GM18499 (cell line): ENCODE data around the gene PFDN1.
A peak's percentile ranks its signal among the peaks of the same experiment; 100 is the strongest.
"Not testable (repeated sequence)": the region's sequence is repeated elsewhere in the genome, so short reads cannot be mapped to it uniquely, and the experiment has no call there.

ENCODE experiments used
- ATAC-seq: cut with Tn5 transposase; IDR thresholded peaks from one replicate; pipeline ENCODE4 v1.9.1; 2021; ENCODE audit warnings: moderate number of reproducible peaks; ENCODE audit not compliant: insufficient read depth, unreplicated experiment

Gene PFDN1, protein sequence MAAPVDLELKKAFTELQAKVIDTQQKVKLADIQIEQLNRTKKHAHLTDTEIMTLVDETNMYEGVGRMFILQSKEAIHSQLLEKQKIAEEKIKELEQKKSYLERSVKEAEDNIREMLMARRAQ

DNA sequence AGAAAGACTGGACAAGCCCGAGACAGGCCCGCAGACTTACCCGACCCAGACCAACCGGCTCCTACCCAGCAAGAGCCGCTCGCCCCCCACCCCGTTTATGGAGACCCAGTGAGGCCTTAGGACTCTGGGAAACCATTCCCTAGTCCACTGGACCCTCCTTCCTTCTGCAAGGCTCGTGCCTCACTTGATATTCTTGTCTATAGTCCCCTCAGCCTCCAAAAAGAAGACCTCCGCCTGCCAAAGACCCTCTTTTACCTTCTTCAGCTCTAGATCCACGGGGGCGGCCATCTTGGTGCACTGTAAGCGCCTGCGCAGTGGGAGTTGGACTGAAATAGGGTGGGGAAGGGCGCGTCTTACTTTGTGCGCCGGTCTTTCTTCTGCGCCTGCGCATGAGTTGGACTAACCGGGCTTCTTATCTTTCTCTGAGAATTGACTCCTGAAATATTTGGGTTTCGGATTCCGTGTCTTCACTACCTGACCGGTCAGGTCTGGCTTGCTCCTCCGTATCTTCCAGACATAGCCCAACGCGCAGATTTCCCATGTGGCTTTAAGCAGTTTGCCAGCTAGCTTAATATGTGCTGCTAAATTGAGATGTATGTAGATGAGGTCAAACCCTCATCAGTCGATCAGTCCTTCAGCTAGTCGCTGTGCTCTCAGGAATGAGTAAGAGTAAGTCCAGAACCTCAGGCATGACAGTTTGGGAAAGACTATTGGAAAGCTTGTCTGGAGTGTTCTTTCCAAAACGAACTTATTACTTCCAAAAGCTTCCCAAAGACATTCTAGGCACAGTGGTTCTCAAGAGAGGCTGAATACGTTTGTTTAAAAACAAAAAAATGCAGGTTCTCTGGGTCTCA is at the start of gene PFDN1:
Gene PFDN1, minus strand, starts transcription at position 316 of the 854 bp plus-strand sequence. Its CDS starts 28 bp downstream, at position 288.
- ATAC-seq: peak; percentile 64

DNA sequence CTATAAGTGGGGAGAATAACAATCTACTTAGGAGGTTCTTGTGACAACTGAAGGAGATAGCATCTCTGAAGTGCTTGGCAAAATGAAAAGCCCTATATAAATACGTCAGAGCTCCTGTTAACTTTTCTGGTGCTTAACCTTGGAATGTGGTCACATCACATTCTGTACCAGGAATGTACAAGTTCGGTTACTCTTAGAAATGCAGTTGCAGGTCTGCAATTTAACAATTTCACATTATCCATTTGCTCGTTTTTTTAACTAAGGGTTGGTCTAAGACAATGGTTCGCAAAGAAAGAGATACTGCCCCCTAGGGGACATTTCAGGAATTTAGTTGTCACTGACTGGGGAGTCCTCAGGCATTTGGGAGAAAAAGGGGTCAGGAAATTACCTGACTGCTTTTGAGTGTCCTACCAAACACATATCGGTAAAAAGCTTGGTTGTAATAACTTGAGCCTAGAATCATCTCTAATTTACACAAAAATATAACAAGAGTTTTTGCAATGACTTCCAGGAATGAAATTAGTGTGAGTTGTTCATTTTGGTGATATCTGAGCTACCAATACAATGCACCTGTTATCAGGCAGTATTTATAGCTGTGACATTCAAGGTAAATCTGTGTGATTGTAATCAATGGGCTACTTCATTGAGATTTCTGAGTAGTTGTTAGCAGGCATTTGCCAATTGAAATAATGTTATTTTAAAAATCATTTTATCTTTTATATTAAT is 48.9 kb upstream of the PFDN1 start:
- ATAC-seq: peak; percentile 67

DNA sequence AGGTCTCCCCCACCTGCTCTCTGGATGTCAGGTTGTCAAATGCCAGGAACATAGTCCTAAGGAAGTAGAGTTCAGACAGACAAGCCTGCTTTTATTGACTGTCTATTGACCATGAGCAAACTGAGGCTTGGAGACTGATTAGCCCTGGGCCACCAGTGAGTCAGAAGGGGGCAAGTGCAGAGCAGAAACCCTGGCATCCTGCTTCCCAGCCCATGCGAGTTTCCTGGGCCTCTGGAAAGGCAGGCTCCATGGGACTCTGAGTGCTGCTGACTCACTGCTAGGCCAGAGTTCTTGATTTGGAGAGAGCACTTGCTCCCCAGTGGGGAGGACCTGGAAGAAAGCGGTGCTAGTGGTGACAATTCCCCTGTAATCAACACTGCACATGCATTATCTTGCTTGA is 46.3 kb upstream of the PFDN1 start:
- ATAC-seq: no peak

DNA sequence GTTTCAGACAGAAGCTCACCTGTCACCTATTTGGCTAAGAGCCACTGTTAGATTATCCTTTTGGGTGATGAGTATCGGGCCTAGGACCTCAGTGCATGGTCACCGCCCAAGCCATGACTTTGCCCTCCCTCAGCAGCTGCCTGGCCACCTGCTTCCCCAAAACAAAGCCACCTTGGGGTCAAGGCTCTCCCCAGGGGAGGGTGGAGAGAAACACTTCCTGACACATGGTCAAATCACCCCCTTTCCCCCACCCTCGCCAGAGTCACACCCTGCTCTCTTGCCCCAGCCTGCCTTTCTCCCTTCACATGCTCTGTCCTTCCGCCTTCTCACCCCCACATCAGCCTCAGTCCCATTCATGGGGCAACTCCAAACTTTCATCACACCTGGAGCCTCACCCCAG is 45.2 kb upstream of the PFDN1 start:
- no peak for ATAC-seq

DNA sequence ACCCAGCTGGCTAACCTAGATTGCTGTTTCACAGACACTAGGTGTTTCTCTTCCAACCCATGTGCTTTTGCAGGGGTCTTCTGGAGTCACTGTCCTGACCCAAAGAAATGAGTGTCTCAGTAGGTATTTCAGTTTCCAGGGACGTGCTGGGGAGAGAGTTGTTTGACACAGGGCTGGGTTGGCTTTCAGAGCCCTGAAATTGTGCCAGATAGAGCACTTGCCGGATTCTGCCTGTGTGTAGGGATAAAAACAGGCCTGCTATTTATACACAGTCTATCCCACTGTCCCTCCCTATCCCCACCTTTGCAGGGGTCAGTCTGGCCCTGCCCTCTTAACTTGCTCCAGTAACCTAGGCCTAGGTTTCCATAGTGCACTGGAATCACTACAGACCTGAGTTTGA is 44.5 kb upstream of the PFDN1 start:
- no peak for ATAC-seq

DNA sequence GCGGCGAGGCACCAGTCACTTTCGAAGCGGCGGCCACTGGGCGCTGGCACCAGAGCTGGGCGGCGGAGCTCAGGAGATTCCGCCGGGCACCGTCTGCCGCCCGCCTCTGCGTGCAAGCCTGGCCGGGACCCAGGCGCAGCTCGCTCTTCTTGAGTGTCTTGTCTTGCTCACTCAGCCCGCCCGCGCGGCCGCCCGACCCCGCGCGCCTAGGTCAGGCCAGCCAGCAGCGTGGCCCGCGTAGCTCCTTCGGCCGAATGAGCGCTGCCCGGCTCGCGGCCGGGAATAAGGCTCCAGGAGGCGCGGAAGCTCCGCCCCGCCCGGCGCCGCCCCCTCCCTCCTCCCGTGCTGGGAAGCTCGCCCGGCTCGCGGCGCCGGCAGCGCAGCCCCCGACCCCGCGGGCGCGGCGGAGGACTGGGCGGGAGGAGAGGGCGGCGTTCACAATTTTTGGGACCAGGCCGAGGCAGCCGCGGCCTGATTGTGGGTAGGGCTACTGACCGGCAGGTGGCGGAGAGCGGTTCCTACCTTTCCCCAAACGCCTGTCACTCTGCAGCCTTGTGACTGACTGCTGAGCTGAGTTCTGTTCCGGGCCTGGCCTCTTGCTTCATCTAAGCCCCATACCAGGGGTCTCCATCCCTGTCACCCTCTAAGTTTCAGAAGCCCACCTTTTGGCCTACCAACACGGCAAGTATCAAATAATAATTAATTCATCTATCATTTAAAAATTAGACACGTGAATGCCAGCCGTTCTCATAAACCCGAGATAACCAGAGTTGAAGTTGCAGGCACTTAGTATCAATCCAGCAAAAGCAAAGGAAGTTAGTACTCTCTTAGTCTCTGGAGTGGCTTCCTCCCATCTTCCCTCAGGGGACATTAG is 43.7 kb upstream of the PFDN1 start, which contains the start of gene HBEGF:
Gene HBEGF, minus strand, starts transcription at position 256 of the 874 bp plus-strand sequence. CDS start 275 bp downstream, outside the sequence.
- ATAC-seq: peak; percentile 46

DNA sequence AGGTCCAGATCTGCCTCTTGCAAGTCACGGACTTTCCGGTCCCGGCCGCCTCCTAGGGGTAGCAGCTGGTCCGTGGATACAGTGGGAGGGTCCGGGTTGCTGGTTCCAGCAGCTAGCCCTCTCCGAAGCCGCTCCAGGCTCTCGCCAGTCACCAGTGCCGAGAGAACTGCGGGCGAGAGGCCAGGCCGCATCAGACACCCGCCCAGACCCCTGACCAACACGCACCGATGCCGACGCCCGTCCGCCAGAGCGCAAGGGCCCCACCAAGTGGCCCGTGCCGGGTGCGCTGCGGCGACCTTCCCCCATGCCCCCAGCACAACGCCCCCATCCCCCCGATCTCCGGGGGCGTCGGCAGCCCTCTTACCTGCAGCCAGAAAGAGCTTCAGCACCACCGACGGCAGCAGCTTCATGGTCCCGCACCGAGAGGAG is 43.0 kb upstream of the PFDN1 start:
- peak; percentile 7 for ATAC-seq

DNA sequence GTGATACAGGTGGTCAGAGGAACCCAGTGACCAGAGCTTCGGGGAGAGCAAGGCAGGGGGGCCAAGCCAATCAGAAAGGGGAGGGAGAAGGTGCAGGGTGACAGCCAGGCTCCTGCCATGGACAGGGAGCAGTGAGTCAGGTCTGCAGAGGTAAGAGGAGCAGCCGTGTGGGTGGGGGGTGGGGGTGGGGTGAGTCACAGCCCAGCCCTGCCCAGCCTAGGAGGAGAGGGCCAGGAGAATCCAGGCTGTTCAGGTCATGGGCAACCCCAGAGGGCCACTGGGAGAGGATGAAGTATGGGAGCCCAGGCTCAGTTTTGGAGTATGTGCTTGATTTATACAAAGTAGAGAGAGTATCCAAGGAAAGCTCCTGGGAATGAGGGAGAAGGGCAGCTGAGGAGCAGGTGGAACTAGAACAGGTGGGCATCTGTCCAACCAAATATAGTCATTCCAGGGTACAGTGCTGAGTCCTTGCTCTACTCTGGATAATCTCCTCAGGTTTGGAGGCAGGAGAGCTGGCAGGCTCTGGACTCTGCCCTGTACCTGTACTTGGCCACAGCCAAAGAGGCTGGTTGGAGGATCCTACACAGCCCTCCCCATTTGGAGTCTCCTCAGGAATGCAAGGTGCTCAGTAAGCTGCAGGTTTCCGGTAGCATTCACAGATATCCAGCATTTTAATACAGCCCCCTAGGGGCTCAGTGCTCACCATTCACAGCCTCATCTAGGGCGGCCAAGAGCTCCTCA is 42.0 kb upstream of the PFDN1 start:
- no peak for ATAC-seq

DNA sequence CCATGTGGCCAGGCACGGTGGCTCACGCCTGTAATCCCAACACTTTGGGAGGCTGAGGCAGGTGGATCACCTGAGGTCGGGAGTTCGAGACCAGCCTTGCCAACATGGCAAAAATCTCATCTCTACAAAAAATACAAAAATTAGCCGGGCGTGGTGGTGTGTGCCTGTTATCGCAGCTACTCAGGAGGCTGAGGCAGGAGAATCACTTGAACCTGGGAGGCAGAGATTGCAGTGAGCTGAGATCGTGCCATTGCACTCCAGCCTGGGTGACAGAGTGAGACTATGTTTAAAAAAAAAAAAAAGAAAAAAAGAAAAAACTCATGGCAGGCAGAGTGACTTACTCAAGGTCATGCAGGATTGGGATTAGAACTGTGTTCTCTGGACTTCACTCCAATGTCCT is 40.9 kb upstream of the PFDN1 start:
- not testable (repeated sequence) for ATAC-seq

DNA sequence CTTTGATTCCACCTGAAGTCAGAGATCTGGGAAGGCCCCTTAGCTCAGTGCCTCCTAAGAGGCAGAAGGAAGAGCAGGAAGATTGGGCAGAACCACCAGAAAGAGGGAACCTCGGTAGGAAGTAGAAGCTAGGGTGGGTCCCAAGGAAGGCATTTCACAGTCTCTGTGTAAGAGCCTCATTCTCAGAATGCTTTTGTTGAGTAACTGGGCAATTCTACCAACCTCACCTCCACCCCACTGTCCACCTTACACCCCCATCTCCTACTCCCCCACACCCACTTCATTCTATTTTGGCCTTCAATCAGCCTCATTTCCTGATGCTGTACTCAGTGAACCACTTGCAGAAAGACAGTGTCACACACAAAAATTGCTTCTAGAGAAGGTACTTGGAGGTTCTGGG is 40.0 kb upstream of the PFDN1 start:
- no peak for ATAC-seq

DNA sequence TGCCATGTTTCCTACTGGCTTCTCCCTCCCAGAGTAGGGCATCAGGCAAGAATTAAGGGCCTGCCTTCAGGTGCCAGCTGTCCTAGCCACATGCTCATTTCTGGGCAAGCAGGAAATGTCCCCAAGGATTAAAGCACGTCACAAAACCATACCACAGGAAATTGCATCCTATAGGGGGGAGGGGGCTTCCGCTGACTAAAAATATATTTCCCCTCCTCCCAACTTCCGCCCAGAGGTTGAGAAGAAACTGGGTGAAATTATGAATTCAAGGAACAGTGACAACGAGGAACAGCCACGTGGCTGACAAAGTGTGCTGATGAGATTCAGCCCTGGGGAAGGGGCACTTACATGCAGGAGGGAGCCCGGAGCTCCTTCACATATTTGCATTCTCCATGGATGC is 39.4 kb upstream of the PFDN1 start:
- no peak for ATAC-seq

DNA sequence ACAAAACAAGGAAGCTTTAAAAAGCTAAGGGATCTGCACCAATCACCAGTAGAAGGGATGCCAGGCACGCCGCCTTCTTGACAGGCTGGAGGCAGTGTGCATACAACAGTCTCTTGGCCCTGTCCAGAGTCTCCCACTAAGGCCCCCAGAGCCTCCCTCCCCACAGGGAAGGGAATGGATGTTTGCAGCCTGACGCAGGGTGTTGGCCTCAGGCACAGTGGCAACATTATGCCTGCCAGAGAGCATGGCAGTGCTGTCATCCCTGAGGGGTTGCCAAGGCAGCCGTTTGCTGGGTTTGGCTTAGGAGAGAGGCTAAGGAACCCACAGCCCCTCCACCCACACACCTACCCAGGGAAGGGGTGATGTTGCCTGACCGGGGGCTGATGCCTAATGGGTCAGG is 38.7 kb upstream of the PFDN1 start:
- ATAC-seq: no peak

DNA sequence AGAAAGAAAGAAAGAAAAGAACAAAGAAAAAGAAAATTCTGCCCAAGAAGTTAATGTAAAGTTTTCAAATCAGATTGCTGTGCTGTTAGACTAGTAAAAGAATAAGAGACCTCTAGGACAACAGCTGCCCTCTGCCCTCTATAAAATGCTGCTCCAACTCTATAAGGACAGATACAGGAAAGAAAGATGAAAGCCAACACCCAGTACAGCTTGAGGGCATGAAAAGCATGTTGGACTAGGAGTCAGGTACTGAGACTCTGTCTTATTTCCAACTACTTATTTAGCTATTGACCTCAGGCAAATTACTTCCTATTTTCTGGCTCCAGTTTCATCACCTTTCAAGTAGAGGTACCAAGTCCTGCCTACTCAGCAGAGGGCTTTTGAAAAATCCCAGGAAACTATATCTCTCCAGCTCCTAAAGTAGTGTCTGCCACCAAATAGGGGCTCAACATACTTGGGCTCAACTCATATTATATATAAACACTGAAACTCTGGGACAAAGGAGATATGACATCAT is 37.8 kb upstream of the PFDN1 start:
- no peak for ATAC-seq

DNA sequence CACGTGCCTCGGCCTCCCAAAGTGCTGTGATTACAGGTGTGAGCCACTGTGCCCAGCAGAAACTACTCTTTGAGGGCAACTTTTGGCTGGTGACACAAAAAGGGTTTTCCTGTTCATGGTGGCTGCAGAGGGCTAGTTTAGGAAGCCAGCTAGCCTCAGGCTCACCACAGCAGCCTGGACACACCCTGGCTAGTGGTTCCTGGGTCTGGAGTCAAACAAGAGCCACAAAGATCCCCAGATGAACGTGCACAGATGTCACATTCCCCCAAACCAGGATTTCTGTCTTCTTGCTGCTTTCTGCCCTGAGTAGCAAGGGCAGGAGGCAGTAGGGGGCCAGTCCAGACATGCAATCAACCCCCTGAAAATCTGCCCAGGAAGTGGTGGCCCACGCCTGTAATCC is 36.7 kb upstream of the PFDN1 start:
- no peak for ATAC-seq

DNA sequence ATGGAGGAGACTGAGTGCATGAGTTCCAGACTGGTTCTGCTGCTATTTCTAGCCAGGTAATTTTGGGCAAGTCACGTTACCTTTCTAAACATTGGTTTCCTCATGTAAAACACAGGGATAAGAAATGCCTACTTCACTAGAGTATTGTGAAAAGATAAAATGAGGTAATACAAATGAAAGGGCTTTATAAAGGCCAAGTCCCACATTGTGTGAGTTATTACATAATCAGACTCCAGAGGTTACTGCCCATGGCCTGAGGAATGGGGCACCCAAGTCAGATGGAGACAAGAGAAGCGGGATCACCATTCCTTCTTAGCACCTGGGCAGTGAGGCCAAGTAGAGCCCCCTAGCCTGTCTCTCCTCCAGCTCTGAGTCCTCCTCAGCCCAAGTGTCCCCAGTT is 36.0 kb upstream of the PFDN1 start:
- no peak for ATAC-seq

DNA sequence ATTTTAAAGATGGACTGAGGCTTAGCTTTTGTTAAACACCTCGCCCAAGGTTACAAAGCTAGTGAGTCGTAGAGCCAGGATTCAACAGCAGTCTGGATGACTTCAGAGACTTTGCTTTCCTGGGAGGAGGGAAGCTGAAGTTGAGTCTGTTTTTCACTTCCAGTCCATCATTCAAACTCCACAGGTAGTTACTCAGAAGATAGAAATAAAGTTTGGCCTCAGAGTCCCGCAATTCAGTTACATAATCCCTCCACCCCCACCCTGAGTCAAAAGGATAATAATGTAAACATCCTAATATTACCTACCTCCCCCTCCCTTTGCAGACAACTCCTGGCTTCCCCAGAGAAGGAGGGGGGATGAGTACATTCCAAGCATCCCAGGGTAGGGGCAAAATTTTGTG is 35.4 kb upstream of the PFDN1 start:
- ATAC-seq: no peak

DNA sequence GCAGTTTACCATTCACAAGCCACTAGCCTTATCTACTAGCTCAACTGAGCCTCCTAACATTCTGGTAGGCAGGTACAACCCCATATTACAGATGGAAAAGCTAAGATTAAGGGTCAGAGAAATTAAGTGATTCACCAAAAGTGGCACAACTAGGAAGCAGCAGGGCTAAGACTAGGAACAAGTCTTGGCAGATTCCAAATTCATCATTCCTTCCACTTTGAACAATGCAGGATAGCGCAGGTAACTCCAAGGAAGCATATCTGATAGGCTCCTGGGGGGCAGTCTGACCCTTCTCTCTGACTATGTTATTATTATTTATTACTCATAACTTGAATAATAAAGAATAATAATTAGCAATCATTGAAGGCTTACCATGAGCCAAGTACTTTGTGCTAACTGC is 35.0 kb upstream of the PFDN1 start:
- ATAC-seq: no peak

DNA sequence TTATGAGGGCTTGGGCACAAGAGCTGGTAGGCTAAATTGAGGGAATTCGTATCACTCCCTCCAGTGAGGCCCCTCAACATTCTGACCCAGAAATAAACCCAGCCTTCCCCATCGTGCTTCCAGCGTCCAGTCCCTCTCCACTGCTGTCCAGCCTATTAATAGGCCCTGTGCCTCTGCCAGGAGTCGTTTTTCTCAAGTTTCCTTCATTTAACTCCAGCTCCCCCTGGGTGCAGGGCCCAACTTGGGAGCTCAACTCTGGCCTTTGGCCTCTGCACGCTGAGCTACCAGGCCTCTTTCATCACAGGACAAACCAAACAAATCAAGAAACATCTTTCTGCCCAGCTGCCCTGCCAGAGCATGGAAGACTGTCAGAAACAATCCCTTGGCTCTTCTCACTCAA is 33.5 kb upstream of the PFDN1 start:
- no peak for ATAC-seq

DNA sequence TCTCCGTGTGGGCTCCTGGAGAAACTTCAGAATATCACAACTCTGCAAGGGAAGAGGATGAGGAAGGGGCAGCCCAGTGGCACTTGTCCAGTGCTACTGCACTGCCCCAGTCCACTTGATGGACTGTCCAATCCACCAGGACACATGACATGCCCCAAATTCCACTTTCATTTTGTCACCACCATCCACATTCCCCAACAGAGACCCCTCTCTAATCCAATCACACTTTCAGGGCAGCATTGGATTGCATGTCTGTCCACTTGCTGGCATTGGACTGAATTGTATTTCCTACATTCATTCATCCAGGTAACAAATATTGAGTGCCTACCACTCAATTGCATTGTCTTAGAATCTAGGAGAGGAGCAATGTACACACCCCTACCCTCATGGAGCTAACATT is 28.7 kb upstream of the PFDN1 start:
- ATAC-seq: no peak
